ENCODE measurements around the gene GPR15. TPM values are rescaled to one million over a fixed set of nuclear protein-coding genes. Genes with fewer than 3 reads are reported as not detected.

Gene GPR15
- total RNA-seq, 1 donor from 2014 or later: not detected

DNA sequence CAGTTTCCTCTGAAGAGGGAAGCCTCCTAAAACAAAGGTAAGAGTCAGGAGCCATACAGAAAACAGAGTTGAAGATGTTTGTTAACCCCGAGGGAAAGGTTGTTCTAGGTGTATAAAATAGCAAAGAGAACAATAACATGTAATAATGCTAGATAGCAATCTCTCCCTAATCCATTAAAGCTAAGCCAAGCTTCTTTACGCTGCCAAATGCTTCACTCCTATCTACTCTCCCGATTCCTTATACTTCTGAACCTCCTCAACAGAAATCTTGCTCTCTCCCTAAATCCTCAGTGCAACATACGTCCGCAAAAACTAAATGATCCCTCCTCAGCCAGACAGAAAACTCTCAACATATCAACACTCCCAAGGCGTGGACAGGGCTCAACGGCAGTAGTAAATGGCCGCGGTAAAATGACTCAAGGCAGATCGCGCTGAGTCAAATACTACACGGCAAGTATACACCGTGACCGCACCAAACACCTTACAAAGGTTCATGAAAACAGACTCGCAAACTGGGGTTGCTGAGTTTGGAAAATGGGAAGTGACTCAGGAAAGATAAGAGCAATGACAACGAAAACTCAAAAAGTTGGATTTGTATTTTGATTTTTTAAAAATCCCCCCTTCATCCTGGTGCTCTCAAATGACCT lies 9.8 kb upstream of the GPR15 start:
- TF ChIP-seq, protein P1, sequence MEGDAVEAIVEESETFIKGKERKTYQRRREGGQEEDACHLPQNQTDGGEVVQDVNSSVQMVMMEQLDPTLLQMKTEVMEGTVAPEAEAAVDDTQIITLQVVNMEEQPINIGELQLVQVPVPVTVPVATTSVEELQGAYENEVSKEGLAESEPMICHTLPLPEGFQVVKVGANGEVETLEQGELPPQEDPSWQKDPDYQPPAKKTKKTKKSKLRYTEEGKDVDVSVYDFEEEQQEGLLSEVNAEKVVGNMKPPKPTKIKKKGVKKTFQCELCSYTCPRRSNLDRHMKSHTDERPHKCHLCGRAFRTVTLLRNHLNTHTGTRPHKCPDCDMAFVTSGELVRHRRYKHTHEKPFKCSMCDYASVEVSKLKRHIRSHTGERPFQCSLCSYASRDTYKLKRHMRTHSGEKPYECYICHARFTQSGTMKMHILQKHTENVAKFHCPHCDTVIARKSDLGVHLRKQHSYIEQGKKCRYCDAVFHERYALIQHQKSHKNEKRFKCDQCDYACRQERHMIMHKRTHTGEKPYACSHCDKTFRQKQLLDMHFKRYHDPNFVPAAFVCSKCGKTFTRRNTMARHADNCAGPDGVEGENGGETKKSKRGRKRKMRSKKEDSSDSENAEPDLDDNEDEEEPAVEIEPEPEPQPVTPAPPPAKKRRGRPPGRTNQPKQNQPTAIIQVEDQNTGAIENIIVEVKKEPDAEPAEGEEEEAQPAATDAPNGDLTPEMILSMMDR (IDR thresholded peaks at IDR 0.05): no peak
- Histone ChIP-seq H3K27me3 (no peaks in the 10 kb centered on the region), H3K27ac (peak overlapping the region; percentile 92 to 95), H3K9me3 (no peaks in the 10 kb centered on the region), H3K4me1 (peaks cover 0 to 2% of the 10 kb centered on the region in 2 donors), H3K4me3 (peak overlapping the region; percentile 75 to 93), H3K36me3 (peaks cover 5 to 12% of the 10 kb centered on the region in 2 donors)
- intact Hi-C loops (cut with DNase I): loop anchor here (2.0 to 10.0 kb wide), 3 partner anchors 379 to 757 kb away; partner anchors contain the start of genes ARL6, CRYBG3 and DCBLD2
- peak in 1 of 2 donors; percentile 80 for DNase-seq (ENCODE audit: low spot score in 2 of 2)

DNA sequence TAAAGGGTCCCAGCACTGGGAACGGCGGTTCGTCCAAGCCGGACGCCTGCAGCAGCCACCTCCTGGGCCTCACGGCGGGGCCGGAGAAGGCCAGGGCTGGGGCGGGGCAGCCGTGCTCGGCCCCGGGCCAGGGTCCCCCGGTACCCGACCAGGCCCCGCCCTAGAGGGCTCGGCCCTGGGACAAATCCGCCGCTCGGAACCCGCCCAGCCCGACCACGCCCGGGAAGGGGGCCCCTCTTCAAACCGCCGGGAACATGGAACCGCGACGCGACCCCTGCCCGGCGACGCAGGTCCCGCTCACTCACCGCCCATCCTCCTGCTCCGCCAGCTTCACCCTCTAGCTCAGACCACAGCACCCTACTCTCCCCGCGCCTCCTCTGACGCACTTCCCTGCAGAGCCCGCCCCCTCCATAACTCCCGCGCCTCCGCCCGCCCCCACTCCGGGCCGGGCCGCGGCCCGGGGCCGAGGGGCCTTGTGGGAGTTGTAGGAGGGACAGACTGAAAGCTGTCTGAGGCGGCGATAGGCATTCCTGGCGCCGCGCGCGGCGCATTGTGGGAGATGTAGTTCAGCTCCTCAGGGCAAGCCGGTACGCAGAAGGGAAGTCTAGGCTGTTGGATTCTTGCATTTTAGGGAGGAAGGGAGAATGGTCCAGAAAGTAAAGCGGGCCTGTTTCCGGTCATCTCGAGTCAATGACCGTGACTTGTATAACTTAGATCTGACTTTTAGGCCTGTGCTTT lies 9.1 kb upstream of the GPR15 start, which contains the start of gene CLDND1:
CLDND1 (minus strand) TSS at position 359 of the 738 bp plus-strand sequence. CDS start 1,478 bp downstream, outside the sequence.
- DNase-seq (ENCODE audit: low spot score in 2 of 2): peak; percentile 95 to 99
- peak within 1 kb of the TSS; percentile 92 to 95 for H3K27ac ChIP-seq
- intact Hi-C loops (cut with DNase I): loop anchor here (1.0 to 10.0 kb wide), 4 partner anchors 71 to 758 kb away; partner anchors contain the start of genes ARL6, CPOX, CRYBG3 and DCBLD2
- no peaks in the 10 kb centered on the region for H3K27me3 ChIP-seq
- peaks cover 0 to 2% of the 10 kb centered on the region in 2 donors for H3K4me1 ChIP-seq
- peak within 1 kb of the TSS; percentile 75 to 93 for H3K4me3 ChIP-seq
- H3K36me3 ChIP-seq: peaks cover 3 to 12% of the 10 kb centered on the region in 2 donors
- TF ChIP-seq, protein P1 (IDR thresholded peaks at IDR 0.05): no peak
- no peaks in the 10 kb centered on the region for H3K9me3 ChIP-seq

DNA sequence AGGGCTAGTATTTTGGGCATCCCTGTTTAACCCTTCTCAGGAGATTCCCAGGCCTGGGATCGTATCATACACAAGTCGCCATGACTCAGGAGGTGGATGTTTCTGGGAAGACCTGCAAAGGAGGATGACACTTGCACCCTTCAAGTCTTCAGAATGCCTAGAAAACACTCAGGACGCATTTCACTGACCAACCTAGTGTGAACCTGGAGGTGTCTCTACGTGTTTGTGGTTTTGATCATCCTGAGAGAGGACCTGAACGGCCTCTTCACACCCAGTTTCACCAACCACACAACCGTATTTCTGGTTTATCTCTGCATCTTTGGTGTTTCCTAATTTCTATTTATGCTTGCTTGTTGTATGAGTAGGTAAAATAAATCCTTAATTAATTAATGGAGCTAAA lies 6.3 kb upstream of the GPR15 start:
- TF ChIP-seq, protein P1 (IDR thresholded peaks at IDR 0.05): no peak
- no peaks in the 10 kb centered on the region for H3K9me3 ChIP-seq
- H3K4me3 ChIP-seq: no peak overlapping the region
- peaks cover 0 to 2% of the 10 kb centered on the region in 2 donors for H3K4me1 ChIP-seq
- no peaks in the 10 kb centered on the region for H3K36me3 ChIP-seq
- H3K27me3 ChIP-seq: no peaks in the 10 kb centered on the region
- no peak overlapping the region for H3K27ac ChIP-seq
- intact Hi-C loops (cut with DNase I): loop anchor here (10.0 kb wide), 2 partner anchors 701 to 761 kb away; partner anchors contain the start of genes ARL6 and CRYBG3
- DNase-seq (ENCODE audit: low spot score in 2 of 2): no peak

DNA sequence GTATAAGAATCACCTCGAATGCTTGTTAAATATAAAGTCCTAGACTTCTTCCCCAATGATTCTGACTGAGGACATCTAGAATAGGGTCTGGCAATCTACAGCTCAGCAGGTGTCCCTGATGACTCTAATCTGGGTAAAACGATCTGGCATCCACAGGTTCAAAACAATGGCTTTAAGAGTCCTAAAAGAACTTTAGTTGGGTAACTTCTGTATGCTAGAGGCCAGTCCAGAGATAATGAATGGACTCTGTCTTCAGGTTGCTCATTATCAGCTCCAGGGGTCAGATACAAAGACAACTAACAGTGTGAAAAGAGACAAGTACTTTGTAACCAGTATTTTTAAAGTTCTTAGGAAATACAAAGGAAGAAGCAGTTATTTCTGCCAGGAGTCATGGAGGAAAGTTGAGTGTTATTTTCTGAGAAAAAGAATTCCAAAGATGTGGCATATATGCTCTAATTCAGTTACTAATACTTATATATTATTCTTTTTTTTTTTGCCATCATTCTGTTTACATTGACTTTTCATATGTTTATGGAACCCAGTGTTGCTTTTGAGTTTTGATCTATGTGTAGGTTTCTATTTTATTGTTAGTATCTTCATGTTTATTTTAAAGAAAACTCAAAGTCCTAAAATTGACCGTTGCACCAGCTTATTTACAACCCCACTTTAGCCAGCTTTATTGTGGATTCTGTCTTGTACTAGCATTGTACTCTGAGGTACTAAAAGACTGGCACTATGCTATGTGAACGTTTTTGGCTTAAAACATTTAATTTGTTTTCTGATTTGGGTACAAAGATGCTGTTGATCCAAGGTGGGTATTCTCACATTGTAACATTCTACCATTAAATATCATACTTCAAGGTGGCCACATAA lies 3.1 kb upstream of the GPR15 start:
- H3K4me1 ChIP-seq: no peaks in the 10 kb centered on the region
- H3K9me3 ChIP-seq: no peaks in the 10 kb centered on the region
- no peaks in the 10 kb centered on the region for H3K27me3 ChIP-seq
- intact Hi-C loops (cut with DNase I): loop anchor here (10.0 kb wide), 2 partner anchors 704 to 764 kb away; partner anchors contain the start of genes ARL6 and CRYBG3
- no peak for DNase-seq (ENCODE audit: low spot score in 2 of 2)
- TF ChIP-seq, protein P1 (IDR thresholded peaks at IDR 0.05): no peak
- H3K4me3 ChIP-seq: no peak overlapping the region
- H3K27ac ChIP-seq: no peak overlapping the region
- no peaks in the 10 kb centered on the region for H3K36me3 ChIP-seq

DNA sequence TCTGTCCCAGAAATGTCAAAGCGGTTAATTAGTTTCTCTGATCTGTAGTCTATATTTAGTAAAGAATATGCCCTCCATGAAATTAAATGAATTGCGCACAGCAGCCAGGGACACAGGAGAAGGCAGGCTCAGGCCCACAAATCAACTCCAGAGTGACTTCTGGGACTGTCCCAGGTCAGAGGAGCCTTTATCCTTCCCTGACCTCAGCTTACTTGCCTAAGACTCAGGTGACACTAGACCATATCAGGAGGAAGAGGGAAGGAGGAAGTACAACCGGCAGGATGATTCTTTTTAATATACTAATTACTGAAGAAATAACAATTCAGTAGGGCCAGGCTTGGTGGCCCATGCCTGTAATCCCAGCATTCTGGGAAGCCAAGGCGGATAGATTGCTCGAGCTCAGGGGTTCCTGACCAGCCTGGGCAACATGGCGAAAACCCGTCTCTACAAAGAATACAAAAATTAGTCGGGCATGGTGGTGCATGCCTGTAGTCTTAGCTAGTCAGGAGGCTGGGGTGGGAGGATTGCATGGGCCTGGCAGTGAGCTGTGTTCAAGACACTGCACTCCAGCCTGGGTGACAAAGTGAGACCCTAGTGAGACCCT lies 1.8 kb upstream of the GPR15 start:
- Histone ChIP-seq H3K27me3 (no peaks in the 10 kb centered on the region), H3K9me3 (no peaks in the 10 kb centered on the region), H3K4me3 (no peak overlapping the region), H3K4me1 (no peaks in the 10 kb centered on the region), H3K27ac (no peak overlapping the region), H3K36me3 (no peaks in the 10 kb centered on the region)
- intact Hi-C loops (cut with DNase I): loop anchor here (10.0 kb wide), 2 partner anchors 705 to 765 kb away; partner anchors contain the start of genes ARL6 and CRYBG3
- TF ChIP-seq, protein P1 (IDR thresholded peaks at IDR 0.05): no peak
- no peak for DNase-seq (ENCODE audit: low spot score in 2 of 2)
